ENCODE data around the gene RAET1G.
"Not testable (repeated sequence)": the region's sequence is repeated elsewhere in the genome, so short reads cannot be mapped to it uniquely, and the experiment has no call there.

The RAET1G gene

GRCh38 chr6:149891864-149892263, 31.1 kb downstream of the RAET1G start:
- not testable (repeated sequence) for DNase-seq

DNA sequence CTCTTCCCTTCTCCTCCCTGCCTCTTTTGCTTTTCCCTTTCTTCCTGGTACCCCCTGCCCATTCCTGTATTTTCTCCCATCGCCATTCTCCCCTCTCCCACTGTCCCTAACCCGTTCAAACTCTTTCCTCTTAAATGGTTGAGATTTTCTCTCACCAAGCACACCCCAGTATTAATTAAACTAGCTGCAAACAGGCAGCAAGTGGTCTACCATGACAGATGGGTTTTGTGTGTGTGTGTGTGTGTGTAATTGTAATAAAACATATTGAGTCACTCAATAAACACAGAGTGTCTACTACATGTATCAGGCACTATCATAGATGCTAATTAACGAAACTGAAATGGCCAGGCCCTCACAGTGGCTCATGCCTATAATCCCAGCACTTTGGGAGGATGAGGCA, 31.7 kb downstream of the RAET1G start:
- DNase-seq, result no peak

GRCh38 chr6:149890629-149891045, 32.3 kb downstream of the RAET1G start:
- DNase-seq, result no peak

GRCh38 chr6:149889326-149889725, 33.6 kb downstream of the RAET1G start:
- DNase-seq, result no peak

DNA sequence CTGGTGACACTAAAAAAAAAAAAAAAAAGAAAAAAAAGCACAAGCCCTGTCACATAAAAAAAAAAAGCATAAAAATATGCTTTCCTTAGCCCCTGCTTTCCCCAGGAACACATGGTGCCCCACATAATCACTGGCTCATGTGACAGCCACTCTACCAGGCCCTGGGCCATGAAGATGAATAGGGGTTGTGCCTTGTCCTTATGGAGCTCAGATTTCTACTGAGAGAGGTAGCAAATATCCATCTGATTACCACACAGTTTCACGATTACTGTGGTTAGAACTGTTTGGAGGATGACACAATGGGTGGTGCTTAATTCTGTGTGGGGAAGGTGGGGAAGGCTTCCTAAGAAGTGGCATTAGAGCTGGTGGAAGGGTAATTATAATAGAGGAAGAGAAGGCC, 34.3 kb downstream of the RAET1G start:
- no peak for DNase-seq

DNA sequence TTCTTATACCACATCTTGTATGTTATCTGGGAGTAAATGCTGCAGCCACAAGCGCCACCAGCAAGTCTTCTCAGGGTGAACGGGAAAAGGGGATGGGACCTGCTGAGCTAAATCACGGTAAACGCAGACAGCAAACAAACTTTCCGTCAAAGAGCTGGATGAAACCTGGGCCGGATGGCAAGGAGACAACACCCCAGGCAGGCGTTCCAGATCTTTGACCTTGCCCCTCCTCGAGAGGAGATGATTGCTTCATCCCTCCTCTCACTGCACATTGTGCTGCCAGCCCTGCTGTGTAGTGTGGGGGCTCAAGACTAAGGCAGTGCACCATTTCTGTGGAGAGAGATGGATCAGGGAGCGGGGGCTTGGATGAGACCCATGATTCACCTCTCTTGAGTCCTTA, 34.8 kb downstream of the RAET1G start:
- DNase-seq, result no peak

DNA sequence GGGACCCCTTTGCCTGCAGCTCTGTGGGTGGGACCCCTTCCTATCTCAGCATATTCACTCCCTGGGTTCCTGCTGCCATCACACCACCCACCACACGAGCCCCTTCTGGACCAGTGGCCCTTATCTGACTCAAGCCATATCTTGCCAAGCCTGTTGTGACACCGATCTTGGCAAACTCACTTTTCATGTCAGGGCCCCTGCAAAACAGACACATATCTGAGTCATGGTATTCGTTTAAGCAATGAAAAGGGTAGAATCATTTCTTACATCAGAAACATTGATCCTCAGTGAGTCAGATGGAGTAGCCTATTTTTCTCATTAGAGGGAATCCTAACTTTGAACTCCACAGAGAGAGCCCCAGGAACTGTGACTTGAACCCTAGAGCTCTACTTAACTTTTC, 35.6 kb downstream of the RAET1G start:
- DNase-seq, result no peak

- DNase-seq, result no peak
These were observed 37.0 kb downstream of the RAET1G start for GRCh38 chr6:149885888-149886287.

DNA sequence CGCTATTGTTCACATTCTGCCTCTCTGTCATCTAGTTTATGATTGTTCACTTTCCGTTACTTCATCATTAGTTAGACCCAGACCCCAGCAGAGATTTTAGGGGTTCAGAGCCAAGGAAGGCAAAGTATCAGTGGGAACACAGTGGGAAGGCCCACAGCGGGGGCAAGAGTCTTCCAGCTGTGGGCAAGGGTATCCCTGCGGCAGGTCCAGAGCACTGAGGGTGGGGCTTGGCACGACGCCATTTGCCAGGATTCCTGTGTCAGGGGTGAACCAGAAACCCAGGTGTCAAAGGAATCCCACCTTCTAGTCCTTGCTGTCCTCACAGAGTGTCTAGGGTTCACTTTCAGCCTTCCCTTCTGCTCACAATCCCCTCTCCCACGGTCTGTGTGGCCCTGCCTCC, 38.3 kb downstream of the RAET1G start:
- no peak for DNase-seq

DNA sequence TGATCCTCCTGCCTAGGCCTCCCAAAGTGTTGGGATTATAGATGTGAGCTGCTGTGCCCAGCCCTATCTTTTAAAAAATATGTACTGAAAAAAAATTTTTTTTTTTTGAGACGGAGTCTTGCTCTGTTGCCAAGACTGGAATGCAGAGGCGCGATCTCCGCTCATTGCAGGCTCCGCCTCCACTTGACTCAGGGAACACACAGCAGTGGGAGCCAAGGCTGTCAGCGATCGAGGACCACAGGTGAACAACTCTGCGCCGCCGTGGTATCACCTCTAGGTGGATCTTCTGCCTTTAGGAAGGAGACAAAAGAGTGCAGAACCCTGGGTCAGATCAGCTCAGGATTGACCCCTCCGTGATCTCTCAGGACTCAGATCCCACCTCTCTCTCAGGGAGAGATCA, 38.7 kb downstream of the RAET1G start:
- DNase-seq, result no peak

GRCh38 chr6:149881860-149882259, 41.1 kb downstream of the RAET1G start:
- no peak for DNase-seq

DNA sequence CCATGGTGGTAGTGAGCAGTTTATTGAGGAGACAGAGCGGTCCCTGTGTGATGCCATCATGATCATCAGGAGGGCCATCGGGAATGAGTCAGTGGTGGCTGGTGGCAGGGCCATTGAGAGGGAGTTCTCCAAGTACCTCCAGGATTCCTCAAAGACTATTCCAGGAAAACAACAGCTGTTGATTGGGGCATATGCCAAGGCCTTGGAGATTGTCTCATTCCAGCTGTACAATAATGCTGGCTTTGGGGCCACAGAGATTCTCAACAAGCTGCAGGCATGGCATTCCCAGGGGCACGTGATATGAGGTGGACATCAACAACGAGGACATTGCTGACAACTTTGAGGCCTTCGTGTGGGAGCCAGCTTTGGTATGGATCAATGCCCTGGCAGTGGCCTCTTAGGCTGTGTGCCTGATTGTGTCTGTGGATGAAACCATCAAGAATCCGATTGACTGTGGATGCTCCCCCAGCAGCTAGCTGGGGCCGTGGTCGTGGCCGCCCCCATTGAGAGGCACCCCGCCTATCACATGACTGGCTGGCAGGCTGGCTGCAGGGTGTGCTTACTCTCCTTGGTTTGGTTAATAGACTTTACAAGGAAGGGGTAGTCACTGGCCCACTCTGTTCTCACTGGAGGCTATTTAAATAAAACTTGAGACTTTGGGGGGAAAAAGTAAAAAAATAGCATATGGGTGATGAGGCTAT, 41.7 kb downstream of the RAET1G start:
- DNase-seq, result no peak

DNA sequence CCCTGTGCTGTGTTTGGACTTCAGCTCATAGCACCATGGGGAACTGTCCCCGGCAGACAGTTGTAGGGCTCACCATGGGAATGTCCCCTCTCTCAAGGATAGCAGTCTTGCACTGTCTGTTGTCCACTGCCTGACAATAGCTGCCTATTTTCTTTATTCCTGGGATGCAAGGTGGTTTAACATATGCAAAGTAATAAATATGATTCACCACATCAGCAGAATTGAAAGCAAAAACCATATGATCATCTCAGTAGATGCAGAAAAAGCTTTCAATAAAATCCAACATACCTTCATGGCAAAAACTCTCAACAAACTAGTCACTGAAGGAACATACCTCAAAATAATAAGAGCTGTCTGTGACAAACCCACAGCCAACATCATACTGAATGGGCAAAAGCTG, 45.3 kb downstream of the RAET1G start:
- no peak for DNase-seq

DNA sequence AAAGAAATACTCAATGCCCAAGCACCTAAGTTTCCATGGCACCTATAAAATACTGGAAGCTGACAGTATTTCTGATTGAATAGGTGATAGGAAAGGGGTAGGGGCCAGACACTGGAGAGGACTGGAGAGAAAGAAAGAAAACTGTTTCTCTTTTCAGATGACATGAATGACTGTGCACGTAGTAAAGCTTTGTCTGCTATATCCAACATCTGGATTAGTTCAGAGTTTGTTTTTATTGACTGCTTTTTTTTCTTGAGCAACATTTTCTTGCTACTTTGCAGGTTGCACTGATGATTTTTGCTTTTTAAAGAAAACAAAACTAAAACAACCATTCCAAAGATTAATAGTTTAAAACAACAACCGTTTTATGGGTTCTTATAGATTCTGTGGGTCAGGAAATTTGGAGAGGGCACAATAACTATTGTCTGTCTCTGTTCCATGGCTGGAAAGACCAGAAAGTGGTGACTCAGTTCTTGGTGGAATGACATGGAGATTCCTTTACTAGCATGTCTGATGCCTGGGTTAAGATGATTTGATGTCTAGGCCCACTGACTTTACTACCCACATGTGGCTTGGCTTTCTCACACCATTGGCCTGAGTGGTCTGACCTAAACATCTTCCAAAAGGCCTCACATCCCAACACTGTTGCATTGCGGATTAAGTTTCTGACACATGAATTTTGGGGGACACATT, 46.5 kb downstream of the RAET1G start:
- no peak for DNase-seq

- DNase-seq, result no peak
These were observed 50.7 kb downstream of the RAET1G start for GRCh38 chr6:149872233-149872632.

- DNase-seq, result no peak
These were observed 51.7 kb downstream of the RAET1G start for GRCh38 chr6:149871182-149871581.

DNA sequence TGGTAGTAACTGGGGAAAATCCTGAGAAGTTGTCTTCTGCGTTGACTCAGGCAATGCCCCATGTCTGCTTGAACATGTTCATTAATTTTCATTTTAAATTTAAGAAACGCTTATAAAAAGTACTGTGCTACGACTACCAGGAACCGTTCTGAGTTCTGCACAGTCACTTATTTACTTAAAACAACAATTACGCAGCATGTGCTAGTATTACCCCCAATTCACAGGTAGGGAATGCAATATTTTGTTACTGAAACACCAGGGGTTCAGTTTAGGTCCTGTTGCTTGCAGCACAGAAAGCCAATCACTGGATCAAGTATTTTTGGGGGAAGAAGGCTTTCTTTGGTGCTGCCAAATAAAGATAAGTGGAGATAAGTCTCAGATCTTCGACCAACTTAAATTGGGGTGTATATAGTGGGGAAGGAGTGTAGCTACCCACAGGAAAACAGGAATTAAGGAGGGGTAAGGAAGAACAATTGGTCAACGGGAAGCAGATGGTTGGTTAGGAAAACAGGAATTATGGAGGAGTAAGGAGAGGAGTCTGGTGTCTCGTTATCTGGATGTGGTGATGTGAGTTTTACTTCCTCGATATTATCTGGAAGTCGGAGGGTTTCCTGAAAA, 53.5 kb downstream of the RAET1G start:
- DNase-seq, result no peak

- DNase-seq, result no peak
These were observed 54.9 kb downstream of the RAET1G start for GRCh38 chr6:149867876-149868640.
